HL-60/S4 treated with phorbol 12-myristate 13-acetate at 8.2 ng/mL for 4 days and 3 days (cell line): ENCODE measurements around the gene KIRREL3.

Source experiments
- in situ Hi-C: fragments of 300-500 bp; cut with MboI; formaldehyde crosslinking; loops from 2 replicates; pipeline ENCODE4 v1.15.0; 2022; ENCODE audit warnings: low sequenced_read_pairs

Gene KIRREL3

GRCh38 chr11:126722006-126722736, 278.4 kb downstream of the KIRREL3 start:
- in situ Hi-C loops = no loop called here

GRCh38 chr11:126720539-126721235, 279.9 kb downstream of the KIRREL3 start:
- in situ Hi-C loops = no loop called here

- in situ Hi-C loops = no loop called here
Observed at GRCh38 chr11:126719740-126720139, 280.8 kb downstream of the KIRREL3 start.

GRCh38 chr11:126718276-126718675, 282.3 kb downstream of the KIRREL3 start:
- in situ Hi-C loops = no loop called here

- in situ Hi-C loops = no loop called here
Observed at GRCh38 chr11:126716456-126717083, 284.0 kb downstream of the KIRREL3 start.

- in situ Hi-C loops = no loop called here
Observed at GRCh38 chr11:126713806-126714205, 286.8 kb downstream of the KIRREL3 start.

GRCh38 chr11:126711977-126712625, 288.5 kb downstream of the KIRREL3 start:
- in situ Hi-C loops = no loop called here

GRCh38 chr11:126710804-126711399, 289.7 kb downstream of the KIRREL3 start:
- in situ Hi-C loops = no loop called here

GRCh38 chr11:126707498-126707897, 293.1 kb downstream of the KIRREL3 start:
- in situ Hi-C loops = no loop called here

- in situ Hi-C loops = no loop called here
Observed at GRCh38 chr11:126704096-126704495, 296.5 kb downstream of the KIRREL3 start.

GRCh38 chr11:126703662-126704061, 296.9 kb downstream of the KIRREL3 start:
- in situ Hi-C loops = no loop called here

GRCh38 chr11:126702987-126703386, 297.6 kb downstream of the KIRREL3 start:
- in situ Hi-C loops = no loop called here

GRCh38 chr11:126702165-126702720, 298.3 kb downstream of the KIRREL3 start:
- in situ Hi-C loops = no loop called here

- in situ Hi-C loops = no loop called here
Observed at GRCh38 chr11:126701520-126701897, 299.1 kb downstream of the KIRREL3 start.

- in situ Hi-C loops = no loop called here
Observed at GRCh38 chr11:126700768-126701519, 299.6 kb downstream of the KIRREL3 start.

- in situ Hi-C loops = no loop called here
Observed at GRCh38 chr11:126698576-126698975, 302.0 kb downstream of the KIRREL3 start.

GRCh38 chr11:126697936-126698335, 302.6 kb downstream of the KIRREL3 start:
- in situ Hi-C loops = no loop called here

- in situ Hi-C loops = no loop called here
Observed at GRCh38 chr11:126696982-126697381, 303.6 kb downstream of the KIRREL3 start.

- in situ Hi-C loops = no loop called here
Observed at GRCh38 chr11:126695293-126695692, 305.3 kb downstream of the KIRREL3 start.

GRCh38 chr11:126694065-126694625, 306.4 kb downstream of the KIRREL3 start:
- in situ Hi-C loops = no loop called here
